Gastrocnemius medialis (tissue), 4 donors: ENCODE data around the gene OR8K3. TPM values are rescaled to one million over a fixed set of nuclear protein-coding genes. Genes with fewer than 3 reads are reported as not detected.

ENCODE experiments used
- ATAC-seq, 2 donors: fragments of 150-250 bp; one replicate each; pipeline ENCODE4 v1.9.1; 2016
- DNase-seq, 2 donors: peaks; one replicate each; pipeline ENCODE4 v3.0.0-alpha.2; 2019
- H3K27ac ChIP-seq, 4 donors: fragments of 200-600 bp; sonication (generic); 1 replicate in 1 of 4; 2 replicates in 3 of 4; pipeline ENCODE4 v1.5.1; 2016 to 2018; ENCODE audit warnings: mild to moderate bottlenecking in 2 of 4, moderate library complexity in 1 of 4
- H3K27me3 ChIP-seq, 3 donors: fragments of 200-600 bp; sonication (generic) in 2 of 3; 1 replicate in 1 of 3; 2 replicates in 2 of 3; pipeline versions ENCODE4 v1.5.1 to v1.6.0; 2016 to 2019; ENCODE audit warnings: mild to moderate bottlenecking in 1 of 3, moderate library complexity in 1 of 3
- H3K36me3 ChIP-seq, 2 donors: fragments of 200-600 bp; sonication (generic) in 1 of 2; one replicate each; pipeline ENCODE4 v1.5.1; 2017 to 2018
- H3K4me1 ChIP-seq, 2 donors: fragments of 200-600 bp; sonication (generic) in 1 of 2; one replicate each; pipeline ENCODE4 v1.5.1; 2016 to 2017; ENCODE audit warnings: mild to moderate bottlenecking in 2 of 2
- H3K4me3 ChIP-seq, 4 donors: fragments of 200-600 bp; sonication (generic) in 3 of 4; 1 replicate in 1 of 4; 2 replicates in 3 of 4; pipeline ENCODE4 v1.5.1; 2016 to 2019; ENCODE audit warnings: mild to moderate bottlenecking in 2 of 4
- H3K9me3 ChIP-seq, 3 donors: fragments of 200-600 bp; sonication (generic) in 2 of 3; 1 replicate in 1 of 3; 2 replicates in 2 of 3; pipeline ENCODE4 v1.5.1; 2016 to 2019
- CTCF ChIP-seq, 5 experiments: fragments of 450-650 bp in 3 of 5; fragments of 200-600 bp in 2 of 5; sonication (generic) in 2 of 5; IDR thresholded peaks in 4 of 5; conservative IDR thresholded peaks in 1 of 5; 1 replicate in 4 of 5; 2 replicates in 1 of 5; pipeline ENCODE4 v1.5.1; 2016 to 2019; ENCODE audit warnings: antibody characterized with exemption in 5 of 5, mild to moderate bottlenecking in 3 of 5, moderate library complexity in 3 of 5
- POLR2A ChIP-seq, 2 donors: fragments of 450-650 bp; IDR thresholded peaks; one replicate each; pipeline ENCODE4 v1.6.1; 2017; ENCODE audit warnings: antibody characterized with exemption in 2 of 2, mild to moderate bottlenecking in 2 of 2, moderate library complexity in 2 of 2
- in situ Hi-C, 4 donors: fragments of 200-750 bp; cut with MboI; loops; one replicate each; pipeline versions ENCODE4 v1.15.0 to v1.8.0; 2017; ENCODE audit warnings: low sequenced_read_pairs in 4 of 4
- intact Hi-C: fragments of 100-400 bp; cut with DNase I; formaldehyde crosslinking; loops from one replicate; pipeline ENCODE4 v1.15.1; 2023; ENCODE audit warnings: low total_unique reads
- total RNA-seq, 4 donors: library from RNA; depleted of rRNA; stranded (reverse); fragments of >200 nt; gene quantifications; one replicate each; pipeline versions ENCODE4 v1.1.0 to v1.2.3, GENCODE V29; 2016

Gene OR8K3
- total RNA-seq = not detected

- H3K27me3 ChIP-seq = no peaks in the 10 kb centered on the region
- intact Hi-C loops = no loop called here
- TF ChIP-seq CTCF (IDR thresholded peaks at IDR 0.05 in 4 of 5, conservative IDR thresholded peaks at IDR 0.05 in 1 of 5) = no peak
- no peak for TF ChIP-seq POLR2A (IDR thresholded peaks at IDR 0.05)
- no peaks in the 10 kb centered on the region for H3K36me3 ChIP-seq
- in situ Hi-C loops = no loop called here
- no peaks in the 10 kb centered on the region for H3K9me3 ChIP-seq
- no peaks in the 10 kb centered on the region for H3K4me1 ChIP-seq
- no peak within 1 kb of the TSS for H3K27ac ChIP-seq
- ATAC-seq (no peak), DNase-seq (no peak)
- H3K4me3 ChIP-seq = no peak within 1 kb of the TSS
Measured at GRCh38 chr11:56314844-56315243, at the start of gene OR8K3. OR8K3 (plus strand) TSS chr11:56315144; CDS start chr11:56318307, 3,163 bp downstream.

- TF ChIP-seq POLR2A (IDR thresholded peaks at IDR 0.05) = no peak
- TF ChIP-seq CTCF (IDR thresholded peaks at IDR 0.05 in 4 of 5, conservative IDR thresholded peaks at IDR 0.05 in 1 of 5) = no peak
- H3K9me3 ChIP-seq = no peaks in the 10 kb centered on the region
- in situ Hi-C loops (no loop called here), intact Hi-C loops (no loop called here)
- no peaks in the 10 kb centered on the region for H3K27me3 ChIP-seq
- ATAC-seq (no peak), DNase-seq (no peak)
- no peak overlapping the region for H3K27ac ChIP-seq
- H3K4me1 ChIP-seq = no peaks in the 10 kb centered on the region
- H3K36me3 ChIP-seq = no peaks in the 10 kb centered on the region
- no peak overlapping the region for H3K4me3 ChIP-seq
Measured at GRCh38 chr11:56271092-56271491, 43.9 kb upstream of the OR8K3 start.

- intact Hi-C loops = no loop called here
- ATAC-seq (no peak), DNase-seq (no peak)
- Histone ChIP-seq H3K27ac (no peak within 1 kb of the TSS), H3K4me1 (no peaks in the 10 kb centered on the region), H3K4me3 (no peak within 1 kb of the TSS), H3K36me3 (no peaks in the 10 kb centered on the region), H3K9me3 (no peaks in the 10 kb centered on the region), H3K27me3 (no peaks in the 10 kb centered on the region)
- in situ Hi-C loops = no loop called here
- TF ChIP-seq POLR2A (IDR thresholded peaks at IDR 0.05) = no peak
- TF ChIP-seq CTCF (IDR thresholded peaks at IDR 0.05 in 4 of 5, conservative IDR thresholded peaks at IDR 0.05 in 1 of 5) = no peak
Measured at GRCh38 chr11:56273854-56274253, 41.1 kb upstream of the OR8K3 start, which contains the start of gene OR5T1. OR5T1 (plus strand) TSS chr11:56274154; CDS start chr11:56275639, 1,485 bp downstream.

GRCh38 chr11:56292154-56292553 is 22.8 kb upstream of the OR8K3 start, which contains the start of gene OR8H1:
OR8H1 (minus strand) TSS chr11:56292254; CDS start chr11:56291062, 1,192 bp downstream.
- Histone ChIP-seq H3K27me3 (no peaks in the 10 kb centered on the region), H3K4me3 (no peak within 1 kb of the TSS), H3K27ac (no peak within 1 kb of the TSS), H3K36me3 (no peaks in the 10 kb centered on the region), H3K9me3 (no peaks in the 10 kb centered on the region), H3K4me1 (no peaks in the 10 kb centered on the region)
- no peak for TF ChIP-seq POLR2A (IDR thresholded peaks at IDR 0.05)
- TF ChIP-seq CTCF (IDR thresholded peaks at IDR 0.05 in 4 of 5, conservative IDR thresholded peaks at IDR 0.05 in 1 of 5) = no peak
- in situ Hi-C loops (no loop called here), intact Hi-C loops (no loop called here)
- no peak for ATAC-seq
- no peak for DNase-seq

GRCh38 chr11:56296898-56297297 is 18.0 kb upstream of the OR8K3 start:
- Histone ChIP-seq H3K9me3 (no peaks in the 10 kb centered on the region), H3K36me3 (no peaks in the 10 kb centered on the region), H3K4me1 (no peaks in the 10 kb centered on the region), H3K4me3 (no peak overlapping the region), H3K27ac (no peak overlapping the region), H3K27me3 (no peaks in the 10 kb centered on the region)
- ATAC-seq = no peak
- TF ChIP-seq CTCF (IDR thresholded peaks at IDR 0.05 in 4 of 5, conservative IDR thresholded peaks at IDR 0.05 in 1 of 5) = no peak
- no peak for TF ChIP-seq POLR2A (IDR thresholded peaks at IDR 0.05)
- intact Hi-C loops (no loop called here), in situ Hi-C loops (no loop called here)
- DNase-seq = no peak
